Karpas-422 (cell line): ENCODE results near the gene NUDC. TPM values are rescaled to one million over a fixed set of nuclear protein-coding genes. Genes with fewer than 3 reads are reported as not detected.

Source experiments
- DNase-seq: peaks from one replicate; pipeline ENCODE4 v3.0.0-alpha.2; 2015
- H2AFZ ChIP-seq: fragments of 200-600 bp; sonication (generic); 2 replicates; pipeline ENCODE4 v1.6.1; 2014; ENCODE audit warnings: antibody characterized with exemption, low read length, mixed read lengths
- H3K27ac ChIP-seq: fragments of 200-600 bp; sonication (generic); 2 replicates; pipeline ENCODE4 v1.5.1; 2014; ENCODE audit warnings: mild to moderate bottlenecking, low read length, moderate library complexity
- H3K27me3 ChIP-seq: fragments of 200-600 bp; sonication (generic); 2 replicates; pipeline ENCODE4 v1.6.1; 2014; ENCODE audit warnings: low read length, mixed read lengths
- H3K36me3 ChIP-seq: fragments of 200-600 bp; sonication (generic); 2 replicates; pipeline ENCODE4 v1.6.1; 2014; ENCODE audit warnings: low read length, mixed read lengths; ENCODE audit not compliant: insufficient read depth
- H3K4me1 ChIP-seq: fragments of 200-600 bp; sonication (generic); 2 replicates; pipeline ENCODE4 v1.6.1; 2014; ENCODE audit warnings: mild to moderate bottlenecking, low read length, mixed read lengths
- H3K4me2 ChIP-seq: fragments of 200-600 bp; sonication (generic); 2 replicates; pipeline ENCODE4 v1.6.1; 2014; ENCODE audit warnings: low read length, low read depth, mild to moderate bottlenecking; ENCODE audit not compliant: poor library complexity, severe bottlenecking
- H3K4me3 ChIP-seq: fragments of 200-600 bp; sonication (generic); 2 replicates; pipeline ENCODE4 v1.5.1; 2014; ENCODE audit warnings: mild to moderate bottlenecking, antibody characterized with exemption, low read length, mixed read lengths
- H3K79me2 ChIP-seq: fragments of 200-600 bp; sonication (generic); 2 replicates; pipeline ENCODE4 v1.6.1; 2014; ENCODE audit warnings: mild to moderate bottlenecking, low read length, mixed read lengths
- H3K9ac ChIP-seq: fragments of 200-600 bp; sonication (generic); 2 replicates; pipeline ENCODE4 v1.6.0; 2014; ENCODE audit warnings: low read length
- H3K9me2 ChIP-seq: fragments of 200-600 bp; sonication (generic), shearing (Covaris generic); replicated peaks from 2 replicates; pipeline ENCODE4 v1.6.0; 2014; ENCODE audit warnings: mild to moderate bottlenecking, low read length, moderate library complexity; ENCODE audit not compliant: insufficient read depth
- H3K9me3 ChIP-seq: fragments of 300-700, 200-600 bp; sonication (generic); 2 replicates; pipeline ENCODE4 v1.6.1; 2014; ENCODE audit warnings: low read length, mixed read lengths
- H4K20me1 ChIP-seq: fragments of 200-600 bp; sonication (generic); 2 replicates; pipeline ENCODE4 v1.6.1; 2014; ENCODE audit warnings: mild to moderate bottlenecking, antibody characterized with exemption, low read length, low read depth; ENCODE audit not compliant: insufficient read depth
- total RNA-seq: library from RNA; depleted of rRNA; stranded (reverse); fragments of >200 nt; shearing (Covaris generic); gene quantifications from 2 replicates; pipeline ENCODE4 v1.2.3, GENCODE V29; 2014; ENCODE audit warnings: low replicate concordance; rRNA removed

Gene NUDC
- total RNA-seq, 1 experiment from 2014 or later, result 28.1 TPM

GRCh38 chr1:26991310-26992116 lies 70.0 kb downstream of the NUDC start:
- no peaks in the 10 kb centered on the region for H3K9me2 ChIP-seq
- H3K9ac ChIP-seq, result no peak overlapping the region
- no peak for DNase-seq
- H3K27ac ChIP-seq, result no peak overlapping the region
- no peaks in the 10 kb centered on the region for H3K79me2 ChIP-seq
- no peaks in the 10 kb centered on the region for H3K27me3 ChIP-seq
- H3K4me3 ChIP-seq, result no peak overlapping the region
- H3K9me3 ChIP-seq, result no peaks in the 10 kb centered on the region
- no peak overlapping the region for H2AFZ ChIP-seq
- H3K4me1 ChIP-seq, result peaks cover 7% of the 10 kb centered on the region
- no peaks in the 10 kb centered on the region for H4K20me1 ChIP-seq
- no peak overlapping the region for H3K4me2 ChIP-seq
- no peaks in the 10 kb centered on the region for H3K36me3 ChIP-seq

- Histone ChIP-seq H3K4me1 (peaks cover 11% of the 10 kb centered on the region), H3K27me3 (no peaks in the 10 kb centered on the region), H3K9me2 (no peaks in the 10 kb centered on the region), H3K36me3 (no peaks in the 10 kb centered on the region), H3K4me2 (no peak within 1 kb of the TSS), H3K9me3 (no peaks in the 10 kb centered on the region), H3K27ac (no peak within 1 kb of the TSS), H3K79me2 (no peaks in the 10 kb centered on the region), H2AFZ (no peak within 1 kb of the TSS), H3K4me3 (no peak within 1 kb of the TSS), H4K20me1 (no peaks in the 10 kb centered on the region), H3K9ac (no peak within 1 kb of the TSS)
- peak; percentile 60 for DNase-seq
These were observed 71.9 kb downstream of the NUDC start, which contains the start of gene TRNP1 for GRCh38 chr1:26993237-26994019. Gene TRNP1 (plus strand): TSS chr1:26993692. CDS start chr1:26993787, 95 bp downstream.

GRCh38 chr1:26994020-26994786 lies 72.7 kb downstream of the NUDC start:
- Histone ChIP-seq H3K4me3 (no peak overlapping the region), H4K20me1 (no peaks in the 10 kb centered on the region), H3K27me3 (no peaks in the 10 kb centered on the region), H3K9me3 (no peaks in the 10 kb centered on the region), H3K4me2 (no peak overlapping the region), H2AFZ (no peak overlapping the region), H3K9ac (no peak overlapping the region), H3K9me2 (no peaks in the 10 kb centered on the region), H3K36me3 (no peaks in the 10 kb centered on the region), H3K79me2 (no peaks in the 10 kb centered on the region), H3K27ac (no peak overlapping the region), H3K4me1 (peaks cover 11% of the 10 kb centered on the region)
- DNase-seq, result no peak

GRCh38 chr1:26994787-26995517 lies 73.4 kb downstream of the NUDC start:
- Histone ChIP-seq H3K9ac (no peak overlapping the region), H4K20me1 (no peaks in the 10 kb centered on the region), H2AFZ (no peak overlapping the region), H3K4me1 (peaks cover 11% of the 10 kb centered on the region), H3K4me3 (no peak overlapping the region), H3K27me3 (no peaks in the 10 kb centered on the region), H3K9me2 (no peaks in the 10 kb centered on the region), H3K36me3 (no peaks in the 10 kb centered on the region), H3K27ac (no peak overlapping the region), H3K9me3 (no peaks in the 10 kb centered on the region), H3K4me2 (no peak overlapping the region), H3K79me2 (no peaks in the 10 kb centered on the region)
- no peak for DNase-seq

GRCh38 chr1:26996024-26996423 lies 74.5 kb downstream of the NUDC start:
- no peaks in the 10 kb centered on the region for H4K20me1 ChIP-seq
- no peak overlapping the region for H3K4me2 ChIP-seq
- H3K4me1 ChIP-seq, result peaks cover 20% of the 10 kb centered on the region
- no peaks in the 10 kb centered on the region for H3K79me2 ChIP-seq
- H3K9me3 ChIP-seq, result no peaks in the 10 kb centered on the region
- H3K9me2 ChIP-seq, result no peaks in the 10 kb centered on the region
- no peak overlapping the region for H2AFZ ChIP-seq
- no peak overlapping the region for H3K9ac ChIP-seq
- H3K27me3 ChIP-seq, result no peaks in the 10 kb centered on the region
- H3K27ac ChIP-seq, result no peak overlapping the region
- no peak overlapping the region for H3K4me3 ChIP-seq
- no peaks in the 10 kb centered on the region for H3K36me3 ChIP-seq
- no peak for DNase-seq

Other genes starting within 250 kb of the NUDC start
- gene ARID1A, start 225.7 kb upstream of the NUDC start, total RNA-seq, result 55.8 and 73.1 TPM in 2 replicates
- 5.8 and 15.7 TPM in 2 replicates for gene PIGV, start 133.8 kb upstream of the NUDC start, total RNA-seq
- 25.1 and 31.0 TPM in 2 replicates for gene ZDHHC18, start 95.1 kb upstream of the NUDC start, total RNA-seq
- gene SFN, start 58.6 kb upstream of the NUDC start, total RNA-seq, result 0.47 and 1.0 TPM in 2 replicates
- gene GPN2, start 31.5 kb upstream of the NUDC start, total RNA-seq, result 32.6 and 33.3 TPM in 2 replicates
- gene GPATCH3, start 21.3 kb upstream of the NUDC start, total RNA-seq, result 5.6 and 10.1 TPM in 2 replicates
- gene NR0B2, start 7.8 kb upstream of the NUDC start, total RNA-seq, result not detected in 2 replicates
- 0.14 TPM in 1 of 2 replicates, not detected in the other for gene KDF1, start 38.7 kb downstream of the NUDC start, total RNA-seq
- gene TRNP1, start 71.9 kb downstream of the NUDC start, total RNA-seq, result not detected in 2 replicates
- gene TENT5B, start 91.1 kb downstream of the NUDC start, total RNA-seq, result not detected in 2 replicates
- gene SLC9A1, start 233.4 kb downstream of the NUDC start, total RNA-seq, result 35.3 and 48.6 TPM in 2 replicates